ENCODE results near the gene NUCB1. TPM values are rescaled to one million over a fixed set of nuclear protein-coding genes. Genes with fewer than 3 reads are reported as not detected.

NUCB1 gene
- total and polyA plus RNA-seq, 2 donors (not counting 3 experiments of a cell fraction or from before 2014, with no cell fraction given) = 194 to 231 TPM

GRCh38 chr19:48852292-48852691, 47.8 kb upstream of the NUCB1 start:
- no peak for TF ChIP-seq JUN (IDR thresholded peaks at IDR 0.05; ENCODE audit: borderline replicate concordance, insufficient read depth, insufficient read length, low read depth)
- TF ChIP-seq FOS (IDR thresholded peaks at IDR 0.05; ENCODE audit: borderline replicate concordance, insufficient read depth, low read length) = no peak
- no peak for TF ChIP-seq POLR2A (IDR thresholded peaks at IDR 0.05; ENCODE audit: low read depth, low read length)
- TF ChIP-seq CTCF (IDR thresholded peaks at IDR 0.05; ENCODE audit: extremely low read depth in 1 of 2, insufficient read depth in 1 of 2, low read depth in 1 of 2, low read length in 2 of 2) = no peak
- H3K79me2 ChIP-seq (ENCODE audit: control insufficient read depth, insufficient read depth, low read length) = no peaks in the 10 kb centered on the region
- dilution Hi-C loops (cut with MboI; ENCODE audit: extremely low pct_ligation_motif_present, low sequenced_read_pairs) (no loop called here), intact Hi-C loops (cut with micrococcal nuclease) (no loop called here)
- DNase-seq (ENCODE audit: low read depth, low spot score) (no peak), FAIRE-seq (no peak)
- no peaks in the 10 kb centered on the region for H3K9me3 ChIP-seq (replicated peaks; ENCODE audit: control insufficient read depth, insufficient read depth, low read length)
- H3K4me3 ChIP-seq (replicated peaks in 1 of 3; ENCODE audit: insufficient read depth in 1 of 3, low read depth in 1 of 3, low read length in 3 of 3) = no peak overlapping the region
- H3K27ac ChIP-seq (ENCODE audit: insufficient read depth, low read depth, low read length) = no peak overlapping the region
- BruUV-seq (replicated peaks) = no TSS peak
- H3K9ac ChIP-seq (replicated peaks; ENCODE audit: extremely low read depth, insufficient read depth, low read length) = no peak overlapping the region
- no peaks in the 10 kb centered on the region for H3K36me3 ChIP-seq (ENCODE audit: control insufficient read depth in 2 of 2, extremely low read depth in 1 of 2, insufficient read depth in 2 of 2, low read length in 2 of 2)
- CTCF ChIA-PET = interaction anchor here (1.0 to 6.7 kb wide), 5 partner anchors 10 to 118 kb away, joined by 3 to 47 read pairs (median 11); partner anchors contain the start of gene HSD17B14
- POLR2A ChIA-PET = interaction anchor here (1.7 kb wide), 1 partner anchor 20 kb away, joined by 4 read pairs; the partner anchor contains the start of gene PPP1R15A
- H3K4me2 ChIP-seq (ENCODE audit: insufficient read depth, low read length) = no peak overlapping the region
- no peaks in the 10 kb centered on the region for H4K20me1 ChIP-seq (replicated peaks; ENCODE audit: control insufficient read depth, extremely low read depth, insufficient read depth, low read length)
- H3K9me1 ChIP-seq (replicated peaks; ENCODE audit: control insufficient read depth, extremely low read depth, insufficient read depth, low read length) = no peaks in the 10 kb centered on the region
- H2AFZ ChIP-seq (ENCODE audit: low read depth, low read length) = no peak overlapping the region
- no peaks in the 10 kb centered on the region for H3K4me1 ChIP-seq (ENCODE audit: control insufficient read depth, extremely low read depth, insufficient read depth, low read length)
- H3K27me3 ChIP-seq (ENCODE audit: control insufficient read depth in 2 of 2, insufficient read depth in 2 of 2, low read length in 2 of 2) = no peaks in the 10 kb centered on the region

- POLR2A ChIA-PET = interaction anchor here (1.7 kb wide), 1 partner anchor 18 kb away, joined by 4 read pairs; the partner anchor contains the start of gene PPP1R15A
- CTCF ChIA-PET = interaction anchor here (0.7 to 6.7 kb wide), 5 partner anchors 8 to 117 kb away, joined by 3 to 47 read pairs (median 11); partner anchors contain the start of gene HSD17B14
- DNase-seq (ENCODE audit: low read depth, low spot score) (no peak), FAIRE-seq (no peak)
- H3K9ac ChIP-seq (replicated peaks; ENCODE audit: extremely low read depth, insufficient read depth, low read length) = no peak overlapping the region
- H3K27ac ChIP-seq (ENCODE audit: insufficient read depth, low read depth, low read length) = no peak overlapping the region
- H3K36me3 ChIP-seq (ENCODE audit: control insufficient read depth in 2 of 2, extremely low read depth in 1 of 2, insufficient read depth in 2 of 2, low read length in 2 of 2) = no peaks in the 10 kb centered on the region
- no peaks in the 10 kb centered on the region for H3K27me3 ChIP-seq (ENCODE audit: control insufficient read depth in 2 of 2, insufficient read depth in 2 of 2, low read length in 2 of 2)
- H3K4me3 ChIP-seq (replicated peaks in 1 of 3; ENCODE audit: insufficient read depth in 1 of 3, low read depth in 1 of 3, low read length in 3 of 3) = no peak overlapping the region
- H2AFZ ChIP-seq (ENCODE audit: low read depth, low read length) = no peak overlapping the region
- no peaks in the 10 kb centered on the region for H4K20me1 ChIP-seq (replicated peaks; ENCODE audit: control insufficient read depth, extremely low read depth, insufficient read depth, low read length)
- H3K9me1 ChIP-seq (replicated peaks; ENCODE audit: control insufficient read depth, extremely low read depth, insufficient read depth, low read length) = no peaks in the 10 kb centered on the region
- no peaks in the 10 kb centered on the region for H3K79me2 ChIP-seq (ENCODE audit: control insufficient read depth, insufficient read depth, low read length)
- BruUV-seq (replicated peaks) = no TSS peak
- no peak overlapping the region for H3K4me2 ChIP-seq (ENCODE audit: insufficient read depth, low read length)
- no peaks in the 10 kb centered on the region for H3K4me1 ChIP-seq (ENCODE audit: control insufficient read depth, extremely low read depth, insufficient read depth, low read length)
- dilution Hi-C loops (cut with MboI; ENCODE audit: extremely low pct_ligation_motif_present, low sequenced_read_pairs) (no loop called here), intact Hi-C loops (cut with micrococcal nuclease) (no loop called here)
- no peaks in the 10 kb centered on the region for H3K9me3 ChIP-seq (replicated peaks; ENCODE audit: control insufficient read depth, insufficient read depth, low read length)
- TF ChIP-seq JUN (IDR thresholded peaks at IDR 0.05; ENCODE audit: borderline replicate concordance, insufficient read depth, insufficient read length, low read depth) (no peak), FOS (IDR thresholded peaks at IDR 0.05; ENCODE audit: borderline replicate concordance, insufficient read depth, low read length) (no peak), POLR2A (IDR thresholded peaks at IDR 0.05; ENCODE audit: low read depth, low read length) (no peak), MYC (IDR thresholded peaks at IDR 0.05; ENCODE audit: low read depth, low read length) (no peak), CTCF (IDR thresholded peaks at IDR 0.05; ENCODE audit: extremely low read depth in 1 of 2, insufficient read depth in 1 of 2, low read depth in 1 of 2, low read length in 2 of 2) (no peak), MAX (IDR thresholded peaks at IDR 0.05; ENCODE audit: insufficient read depth, insufficient read length) (no peak), GATA2 (IDR thresholded peaks at IDR 0.05; ENCODE audit: insufficient read depth, insufficient read length, low read depth, low read length) (no peak)
These were observed 46.6 kb upstream of the NUCB1 start for GRCh38 chr19:48853483-48853882.

Data from endothelial cell of umbilical vein (primary cell).